Measurements from ENCODE around the gene PARD3B.

DNA sequence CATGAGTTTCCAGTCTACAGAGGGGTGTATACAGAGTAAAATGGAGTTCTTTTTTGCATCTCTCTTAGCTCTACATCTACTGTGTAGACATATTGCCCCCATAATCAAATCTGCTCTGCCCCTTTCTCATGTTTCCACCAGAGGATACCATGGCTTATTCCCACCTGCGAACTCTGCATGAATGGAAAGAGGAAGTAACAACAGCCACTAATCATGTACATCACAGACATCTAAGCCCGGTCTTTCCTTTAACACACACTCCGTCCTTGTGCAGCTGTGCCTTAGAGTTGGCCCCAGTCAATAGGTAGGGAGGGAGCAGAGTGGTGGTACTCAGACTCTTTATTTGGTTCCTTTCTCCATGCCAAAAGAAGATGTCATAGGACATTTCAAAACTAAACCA lies 989.7 kb downstream of the PARD3B start:
- TF ChIP-seq CTCF (IDR thresholded peaks at IDR 0.05; ENCODE audit: insufficient read depth, low read length, poor library complexity, severe bottlenecking) (no peak), EZH2phosphoT487 (conservative IDR thresholded peaks at IDR 0.05; ENCODE audit: low read length) (no peak)

All from SU-DHL-6 (cell line).